ENCODE results near the gene GNA15. TPM values are rescaled to one million over a fixed set of nuclear protein-coding genes. Genes with fewer than 3 reads are reported as not detected.

Gene GNA15
- total and polyA plus RNA-seq, 2 of the 8 experiments (the other 6 are each of a cell fraction or from before 2014, with no cell fraction given): 0.26 to 0.45 TPM

DNA sequence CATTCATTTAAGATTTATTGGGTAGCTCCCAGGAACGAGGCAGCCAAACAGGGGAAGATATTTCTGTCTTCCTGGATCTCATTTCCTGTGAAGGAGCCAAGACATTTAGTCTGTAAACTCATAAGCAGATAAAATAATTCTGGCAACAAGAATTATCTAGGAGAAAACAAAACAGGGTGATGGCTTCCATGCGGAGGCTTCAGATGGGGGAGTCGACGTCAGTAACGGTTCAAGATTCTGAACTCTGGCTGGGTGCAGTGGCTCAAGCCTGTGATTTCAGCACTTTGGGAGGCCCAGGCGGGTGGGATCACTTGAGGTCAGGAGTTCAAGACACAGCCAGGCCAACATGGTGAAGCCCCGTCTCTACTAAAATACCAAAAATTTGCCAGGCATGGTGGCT, 1.3 kb downstream of the GNA15 start:
- no peak for TF ChIP-seq NANOG (IDR thresholded peaks at IDR 0.05; ENCODE audit: insufficient read depth, low read depth, low read length, poor library complexity, severe bottlenecking)
- no peak for TF ChIP-seq EGR1 (IDR thresholded peaks at IDR 0.05; ENCODE audit: borderline replicate concordance, low read depth, low read length)
- no peak for TF ChIP-seq JUND (IDR thresholded peaks at IDR 0.05; ENCODE audit: low read length)
- no peak for TF ChIP-seq EP300 (IDR thresholded peaks at IDR 0.05; ENCODE audit: borderline replicate concordance in 1 of 2, low read depth in 2 of 2, low read length in 2 of 2)
- TF ChIP-seq NRF1 (IDR thresholded peaks at IDR 0.05; ENCODE audit: low read depth, low read length): no peak
- no peak for TF ChIP-seq BCL11A (IDR thresholded peaks at IDR 0.05; ENCODE audit: low read depth in 2 of 2, low read length in 2 of 2)
- TF ChIP-seq EZH2 (IDR thresholded peaks at IDR 0.05; ENCODE audit: low read depth, low read length, severe bottlenecking): no peak
- TF ChIP-seq POLR2A (IDR thresholded peaks at IDR 0.05; ENCODE audit: control extremely low read depth in 1 of 2, low read depth in 2 of 2, low read length in 2 of 2): no peak
- TF ChIP-seq CEBPB (IDR thresholded peaks at IDR 0.05; ENCODE audit: low read depth, low read length): no peak
- TF ChIP-seq MAFK (IDR thresholded peaks at IDR 0.05; ENCODE audit: low read depth, low read length): no peak
- TF ChIP-seq CTBP2 (IDR thresholded peaks at IDR 0.05; ENCODE audit: borderline replicate concordance, insufficient read depth, insufficient read length, low read length): no peak
- no peak for TF ChIP-seq RAD21 (IDR thresholded peaks at IDR 0.05 in 1 of 2, conservative IDR thresholded peaks at IDR 0.05 in 1 of 2; ENCODE audit: low read depth in 2 of 2, low read length in 2 of 2)
- no peak for TF ChIP-seq SRF (IDR thresholded peaks at IDR 0.05; ENCODE audit: low read depth, low read length)
- Histone ChIP-seq H2AFZ (ENCODE audit: low read length) (no peak overlapping the region), H3K56ac (replicated peaks; ENCODE audit: insufficient read length, low read depth, low read length) (no peak overlapping the region), H3K27ac (ENCODE audit: low read depth, low read length) (no peak overlapping the region), H3K79me1 (ENCODE audit: low read depth, low read length) (no peaks in the 10 kb centered on the region), H2BK20ac (ENCODE audit: low read length) (no peak overlapping the region), H3K36me3 (ENCODE audit: control insufficient read depth in 2 of 4, insufficient read depth in 4 of 4, low read length in 3 of 4) (no peaks in the 10 kb centered on the region), H3K23me2 (ENCODE audit: low read depth, low read length) (no peaks in the 10 kb centered on the region), H3K4ac (replicated peaks; ENCODE audit: insufficient read length, low read depth, low read length) (no peak overlapping the region), H3K4me1 (replicated peaks in 1 of 4; ENCODE audit: control insufficient read depth in 3 of 4, insufficient read depth in 4 of 4, low read length in 3 of 4) (peaks cover 0 to 4% (median 0%) of the 10 kb centered on the region in 4 experiments; a peak in 1 of 7 replicates), H4K5ac (ENCODE audit: insufficient read length, low read depth, low read length) (no peak overlapping the region), H3K23ac (ENCODE audit: insufficient read length) (no peak overlapping the region), H3K9ac (replicated peaks in 1 of 4; ENCODE audit: extremely low read depth in 1 of 4, low read depth in 3 of 4, low read length in 3 of 4) (no peak overlapping the region), H3K4me2 (ENCODE audit: insufficient read depth in 1 of 2, low read depth in 2 of 2, low read length in 2 of 2) (no peak overlapping the region), H2BK12ac (ENCODE audit: low read depth, low read length) (no peak overlapping the region), H2AK5ac (ENCODE audit: low read depth, low read length) (no peak overlapping the region), H2BK15ac (ENCODE audit: low read length) (no peak overlapping the region), H3K79me2 (ENCODE audit: control insufficient read depth in 1 of 2, insufficient read depth in 2 of 2, low read length in 2 of 2) (no peaks in the 10 kb centered on the region), H3K9me3 (ENCODE audit: insufficient read depth in 2 of 2, low read depth in 1 of 2, low read length in 1 of 2) (no peaks in the 10 kb centered on the region), H2BK120ac (replicated peaks; ENCODE audit: low read depth, low read length) (no peak overlapping the region), H4K20me1 (replicated peaks in 1 of 2; ENCODE audit: control insufficient read depth in 1 of 2, insufficient read depth in 2 of 2, low read length in 2 of 2) (no peaks in the 10 kb centered on the region), H3K14ac (ENCODE audit: insufficient read length) (no peak overlapping the region), H2BK5ac (ENCODE audit: low read depth, low read length) (no peak overlapping the region), H4K8ac (ENCODE audit: extremely low read depth, insufficient read depth, low read length) (no peak overlapping the region), H4K91ac (replicated peaks; ENCODE audit: insufficient read length, low read length) (no peak overlapping the region), H3K18ac (ENCODE audit: extremely low read depth, low read length) (no peak overlapping the region), H3K4me3 (ENCODE audit: extremely low read depth in 1 of 4, insufficient read depth in 2 of 4, low read depth in 3 of 4, low read length in 4 of 4) (no peak overlapping the region), H3K27me3 (replicated peaks in 1 of 4; ENCODE audit: control insufficient read depth in 3 of 4, extremely low read depth in 1 of 4, insufficient read depth in 3 of 4, low read length in 3 of 4) (no peaks in the 10 kb centered on the region)
- no peak for DNase-seq (ENCODE audit: low read depth in 1 of 2, low spot score in 2 of 2)
- WGBS, 2 experiments (ENCODE audit: extremely low coverage in 1 of 2, insufficient coverage in 1 of 2, insufficient read length in 1 of 2, insufficient replicate concordance in 2 of 2, low coverage in 1 of 2, low lambda C conversion rate in 2 of 2, missing lambda C conversion rate in 1 of 2): 84% methylated on average over 7 of the region's 7 CpGs; no CpG with 5 or more reads in 1 of the 2 experiments
- CTCF ChIA-PET (ENCODE audit: partially characterized antibody): interaction anchor here (0.6 to 12.0 kb wide), 3 partner anchors 9 to 32 kb away, joined by 3 to 166 read pairs (median 4); no protein-coding TSS in a partner anchor
- no peak for FAIRE-seq
- POLR2A ChIA-PET (ENCODE audit: partially characterized antibody): no interaction called here
